Measurements from ENCODE around the gene SAMD15. TPM values are rescaled to one million over a fixed set of nuclear protein-coding genes. Genes with fewer than 3 reads are reported as not detected.
"Not testable (repeated sequence)": the region's sequence is repeated elsewhere in the genome, so short reads cannot be mapped to it uniquely, and the experiment has no call there.

SAMD15 gene
- total and polyA plus RNA-seq, 4 donors, result 0.10 to 0.50 (median 0.19) TPM; not detected in 1

GRCh38 chr14:77407158-77407557 is 30.0 kb downstream of the SAMD15 start:
- no peak for TF ChIP-seq FOXA2 (IDR thresholded peaks at IDR 0.05)
- TF ChIP-seq TAF1 (conservative IDR thresholded peaks at IDR 0.05), result no peak
- TF ChIP-seq, protein P1, sequence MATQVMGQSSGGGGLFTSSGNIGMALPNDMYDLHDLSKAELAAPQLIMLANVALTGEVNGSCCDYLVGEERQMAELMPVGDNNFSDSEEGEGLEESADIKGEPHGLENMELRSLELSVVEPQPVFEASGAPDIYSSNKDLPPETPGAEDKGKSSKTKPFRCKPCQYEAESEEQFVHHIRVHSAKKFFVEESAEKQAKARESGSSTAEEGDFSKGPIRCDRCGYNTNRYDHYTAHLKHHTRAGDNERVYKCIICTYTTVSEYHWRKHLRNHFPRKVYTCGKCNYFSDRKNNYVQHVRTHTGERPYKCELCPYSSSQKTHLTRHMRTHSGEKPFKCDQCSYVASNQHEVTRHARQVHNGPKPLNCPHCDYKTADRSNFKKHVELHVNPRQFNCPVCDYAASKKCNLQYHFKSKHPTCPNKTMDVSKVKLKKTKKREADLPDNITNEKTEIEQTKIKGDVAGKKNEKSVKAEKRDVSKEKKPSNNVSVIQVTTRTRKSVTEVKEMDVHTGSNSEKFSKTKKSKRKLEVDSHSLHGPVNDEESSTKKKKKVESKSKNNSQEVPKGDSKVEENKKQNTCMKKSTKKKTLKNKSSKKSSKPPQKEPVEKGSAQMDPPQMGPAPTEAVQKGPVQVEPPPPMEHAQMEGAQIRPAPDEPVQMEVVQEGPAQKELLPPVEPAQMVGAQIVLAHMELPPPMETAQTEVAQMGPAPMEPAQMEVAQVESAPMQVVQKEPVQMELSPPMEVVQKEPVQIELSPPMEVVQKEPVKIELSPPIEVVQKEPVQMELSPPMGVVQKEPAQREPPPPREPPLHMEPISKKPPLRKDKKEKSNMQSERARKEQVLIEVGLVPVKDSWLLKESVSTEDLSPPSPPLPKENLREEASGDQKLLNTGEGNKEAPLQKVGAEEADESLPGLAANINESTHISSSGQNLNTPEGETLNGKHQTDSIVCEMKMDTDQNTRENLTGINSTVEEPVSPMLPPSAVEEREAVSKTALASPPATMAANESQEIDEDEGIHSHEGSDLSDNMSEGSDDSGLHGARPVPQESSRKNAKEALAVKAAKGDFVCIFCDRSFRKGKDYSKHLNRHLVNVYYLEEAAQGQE (IDR thresholded peaks at IDR 0.05), result no peak
- no peak for TF ChIP-seq JUND (IDR thresholded peaks at IDR 0.05)
- TF ChIP-seq RAD21 (IDR thresholded peaks at IDR 0.05), result no peak
- no peak for TF ChIP-seq EGR1 (IDR thresholded peaks at IDR 0.05; ENCODE audit: low read depth in 2 of 2)
- H3K9me3 ChIP-seq (ENCODE audit: control insufficient read depth in 4 of 4, low read length in 3 of 4), result no peaks in the 10 kb centered on the region
- H3K4me3 ChIP-seq (ENCODE audit: low read depth in 1 of 3, low read length in 3 of 3), result no peak overlapping the region
- no peaks in the 10 kb centered on the region for H3K4me1 ChIP-seq (ENCODE audit: control insufficient read depth in 4 of 4, insufficient read depth in 4 of 4, low read length in 3 of 4)
- H3K27me3 ChIP-seq (ENCODE audit: control insufficient read depth in 4 of 4, insufficient read depth in 4 of 4, low read length in 3 of 4), result no peaks in the 10 kb centered on the region
- H3K27ac ChIP-seq (ENCODE audit: low read depth in 1 of 2, low read length in 2 of 2), result no peak overlapping the region
- 85% methylated on average over 2 of the region's 2 CpGs for WGBS
- H3K9ac ChIP-seq (ENCODE audit: low read depth in 1 of 2, low read length in 2 of 2), result no peak overlapping the region
- no peak for DNase-seq (ENCODE audit: low spot score)
- H3K36me3 ChIP-seq (ENCODE audit: control insufficient read depth in 4 of 4, insufficient read depth in 3 of 4, low read depth in 1 of 4, low read length in 3 of 4), result no peaks in the 10 kb centered on the region

GRCh38 chr14:77409131-77409533 is 32.0 kb downstream of the SAMD15 start:
- TF ChIP-seq, protein P2, sequence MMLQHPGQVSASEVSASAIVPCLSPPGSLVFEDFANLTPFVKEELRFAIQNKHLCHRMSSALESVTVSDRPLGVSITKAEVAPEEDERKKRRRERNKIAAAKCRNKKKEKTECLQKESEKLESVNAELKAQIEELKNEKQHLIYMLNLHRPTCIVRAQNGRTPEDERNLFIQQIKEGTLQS (IDR thresholded peaks at IDR 0.05), result no peak
- TF ChIP-seq CTCF (IDR thresholded peaks at IDR 0.05; ENCODE audit: low read depth, low read length, missing input control), result peak; percentile 22
- TF ChIP-seq MAX (IDR thresholded peaks at IDR 0.05), result no peak
- no peak for TF ChIP-seq YY1 (IDR thresholded peaks at IDR 0.05)
- TF ChIP-seq GABPA (IDR thresholded peaks at IDR 0.05 in 1 of 2, conservative IDR thresholded peaks at IDR 0.05 in 1 of 2), result no peak
- TF ChIP-seq ZBTB33 (IDR thresholded peaks at IDR 0.05), result no peak
- TF ChIP-seq RAD21 (IDR thresholded peaks at IDR 0.05), result peak; percentile 19 to 67
- no peak for TF ChIP-seq FOXA2 (IDR thresholded peaks at IDR 0.05)
- H3K9me3 ChIP-seq (ENCODE audit: control insufficient read depth in 4 of 4, low read length in 3 of 4), result no peaks in the 10 kb centered on the region

GRCh38 chr14:77415403-77416030 is 38.3 kb downstream of the SAMD15 start:
- 96% methylated on average over 10 of the region's 10 CpGs for WGBS
- H3K36me3 ChIP-seq (ENCODE audit: control insufficient read depth in 4 of 4, insufficient read depth in 3 of 4, low read depth in 1 of 4, low read length in 3 of 4); H3K27ac ChIP-seq (ENCODE audit: low read depth in 1 of 2, low read length in 2 of 2); H3K4me3 ChIP-seq (ENCODE audit: low read depth in 1 of 3, low read length in 3 of 3); H3K4me1 ChIP-seq (ENCODE audit: control insufficient read depth in 4 of 4, insufficient read depth in 4 of 4, low read length in 3 of 4); H3K9me3 ChIP-seq (ENCODE audit: control insufficient read depth in 4 of 4, low read length in 3 of 4); DNase-seq (ENCODE audit: low spot score); H3K27me3 ChIP-seq (ENCODE audit: control insufficient read depth in 4 of 4, insufficient read depth in 4 of 4, low read length in 3 of 4); H3K9ac ChIP-seq (ENCODE audit: low read depth in 1 of 2, low read length in 2 of 2): not testable (repeated sequence)

More at GRCh38 chr14:77409131-77409533, 32.0 kb downstream of the SAMD15 start:
- Histone ChIP-seq H3K4me1 (ENCODE audit: control insufficient read depth in 4 of 4, insufficient read depth in 4 of 4, low read length in 3 of 4) (no peaks in the 10 kb centered on the region), H3K4me3 (ENCODE audit: low read depth in 1 of 3, low read length in 3 of 3) (no peak overlapping the region), H3K27me3 (ENCODE audit: control insufficient read depth in 4 of 4, insufficient read depth in 4 of 4, low read length in 3 of 4) (no peaks in the 10 kb centered on the region), H3K36me3 (ENCODE audit: control insufficient read depth in 4 of 4, insufficient read depth in 3 of 4, low read depth in 1 of 4, low read length in 3 of 4) (no peaks in the 10 kb centered on the region), H3K27ac (ENCODE audit: low read depth in 1 of 2, low read length in 2 of 2) (no peak overlapping the region), H3K9ac (ENCODE audit: low read depth in 1 of 2, low read length in 2 of 2) (no peak overlapping the region)
- no peak for DNase-seq (ENCODE audit: low spot score)
- 42% methylated on average over 3 of the region's 3 CpGs for WGBS

GRCh38 chr14:77416098-77416497 is 38.9 kb downstream of the SAMD15 start:
- 82% methylated on average over 2 of the region's 3 CpGs for WGBS
- not testable (repeated sequence) for H3K27ac ChIP-seq (ENCODE audit: low read depth in 1 of 2, low read length in 2 of 2); H3K9ac ChIP-seq (ENCODE audit: low read depth in 1 of 2, low read length in 2 of 2); H3K36me3 ChIP-seq (ENCODE audit: control insufficient read depth in 4 of 4, insufficient read depth in 3 of 4, low read depth in 1 of 4, low read length in 3 of 4); H3K9me3 ChIP-seq (ENCODE audit: control insufficient read depth in 4 of 4, low read length in 3 of 4); H3K4me3 ChIP-seq (ENCODE audit: low read depth in 1 of 3, low read length in 3 of 3); DNase-seq (ENCODE audit: low spot score); H3K27me3 ChIP-seq (ENCODE audit: control insufficient read depth in 4 of 4, insufficient read depth in 4 of 4, low read length in 3 of 4); H3K4me1 ChIP-seq (ENCODE audit: control insufficient read depth in 4 of 4, insufficient read depth in 4 of 4, low read length in 3 of 4)
